HG02588 (cell line): ENCODE results near the gene CORIN.
"Not testable (repeated sequence)": the region's sequence is repeated elsewhere in the genome, so short reads cannot be mapped to it uniquely, and the experiment has no call there.

Source experiments
- ATAC-seq: cut with Tn5 transposase; IDR thresholded peaks from one replicate; pipeline ENCODE4 v1.9.1; 2021; ENCODE audit warnings: mild to moderate bottlenecking, moderate library complexity; ENCODE audit not compliant: unreplicated experiment

The CORIN gene

DNA sequence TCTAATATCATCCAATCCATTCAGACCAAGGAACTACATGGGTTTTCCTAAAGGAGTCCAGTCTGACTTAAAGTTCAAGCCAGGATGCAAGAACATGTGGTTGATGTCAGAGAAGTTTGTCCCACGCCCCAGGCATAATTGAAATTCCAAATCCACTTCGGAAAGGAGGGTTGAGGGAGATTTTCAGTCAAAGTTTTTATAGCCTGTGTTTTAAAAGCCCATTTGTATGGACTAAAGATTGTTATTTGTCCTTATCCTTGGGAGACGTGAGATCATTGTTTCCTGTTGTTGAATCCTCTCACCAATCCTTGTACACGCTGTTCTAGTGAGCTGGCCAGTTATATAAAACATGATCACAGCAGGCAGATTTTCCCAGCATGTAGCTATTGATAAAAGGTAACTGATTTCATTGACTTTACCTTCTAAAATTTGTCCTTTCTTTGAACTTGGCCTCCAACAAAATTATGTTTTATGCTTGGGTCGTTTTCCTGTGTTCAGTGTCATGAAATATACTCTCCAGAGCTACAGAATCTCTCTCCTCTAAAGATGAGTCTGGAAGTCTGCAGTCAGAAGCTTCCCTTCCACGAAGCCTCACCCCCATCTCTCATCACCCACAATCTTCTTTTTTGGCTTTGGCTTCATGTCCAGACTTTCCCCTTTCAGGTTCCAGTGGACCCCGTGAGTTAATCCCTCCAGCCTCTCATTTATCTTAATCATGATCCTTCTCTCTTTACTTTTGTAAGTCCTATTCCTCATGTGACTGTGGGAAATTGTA, 259.9 kb downstream of the CORIN start:
- ATAC-seq, result no peak

- ATAC-seq, result no peak
Measured at GRCh38 chr4:47572981-47573380, 264.9 kb downstream of the CORIN start.

- ATAC-seq, result no peak
Measured at GRCh38 chr4:47570816-47571215, 267.1 kb downstream of the CORIN start.

GRCh38 chr4:47567511-47567910, 270.4 kb downstream of the CORIN start:
- ATAC-seq, result no peak

DNA sequence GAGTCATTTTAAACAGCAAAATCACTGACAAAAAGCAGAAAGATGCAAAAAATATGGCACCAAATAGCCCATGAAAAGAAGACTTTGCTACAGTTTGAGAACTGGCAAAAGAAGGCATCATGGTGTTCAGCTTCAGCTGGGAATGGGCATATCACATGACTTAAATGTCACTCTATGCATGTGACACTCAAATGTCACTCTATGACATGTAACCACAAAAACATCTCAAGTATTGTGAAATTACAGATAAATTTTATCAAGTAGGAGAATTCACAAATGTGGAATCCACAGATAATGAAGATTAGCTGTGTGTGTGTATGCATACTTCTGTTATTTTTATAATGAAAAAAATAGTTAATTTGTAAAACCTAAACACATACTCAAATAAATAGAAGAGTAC, 270.9 kb downstream of the CORIN start:
- no peak for ATAC-seq

DNA sequence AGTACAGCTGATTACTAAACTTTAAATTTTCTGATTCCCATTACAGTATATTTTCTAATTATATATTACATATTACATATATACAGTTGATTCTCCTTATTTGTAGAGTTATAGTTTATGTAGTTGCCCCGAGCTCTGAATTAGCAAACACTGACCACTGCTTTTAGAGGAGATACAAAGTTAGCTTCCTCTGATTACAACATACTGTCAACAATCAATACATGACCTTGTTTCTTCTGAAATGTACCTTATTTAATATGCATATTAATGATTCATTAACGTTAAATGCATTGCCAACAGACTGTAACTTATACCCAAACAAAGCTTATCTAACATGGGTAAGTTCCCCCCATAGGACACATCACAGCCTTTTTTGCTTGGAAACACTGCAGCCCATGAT, 271.3 kb downstream of the CORIN start:
- ATAC-seq, result no peak

- ATAC-seq, result no peak
Measured at GRCh38 chr4:47562297-47562696, 275.6 kb downstream of the CORIN start.

GRCh38 chr4:47561331-47561730, 276.5 kb downstream of the CORIN start:
- ATAC-seq, result no peak

DNA sequence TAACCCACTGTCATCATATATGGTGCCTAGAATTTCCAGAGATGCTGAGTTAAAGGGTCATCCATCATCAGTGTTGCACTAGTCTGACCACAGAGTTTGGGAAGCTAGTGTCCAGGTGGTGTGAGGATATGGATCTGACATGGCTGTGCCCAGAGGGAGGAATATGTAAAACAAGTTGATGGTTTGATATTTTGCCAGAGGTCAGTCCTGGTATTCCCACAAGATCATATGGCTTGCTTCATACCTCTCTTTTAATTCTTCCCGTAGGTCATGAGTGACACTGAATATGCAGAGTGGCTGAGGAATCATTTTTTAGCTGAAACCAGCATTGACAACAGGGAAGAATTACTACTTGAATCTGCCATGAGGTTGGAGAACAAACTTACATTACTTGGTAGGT, 277.2 kb downstream of the CORIN start:
- no peak for ATAC-seq

DNA sequence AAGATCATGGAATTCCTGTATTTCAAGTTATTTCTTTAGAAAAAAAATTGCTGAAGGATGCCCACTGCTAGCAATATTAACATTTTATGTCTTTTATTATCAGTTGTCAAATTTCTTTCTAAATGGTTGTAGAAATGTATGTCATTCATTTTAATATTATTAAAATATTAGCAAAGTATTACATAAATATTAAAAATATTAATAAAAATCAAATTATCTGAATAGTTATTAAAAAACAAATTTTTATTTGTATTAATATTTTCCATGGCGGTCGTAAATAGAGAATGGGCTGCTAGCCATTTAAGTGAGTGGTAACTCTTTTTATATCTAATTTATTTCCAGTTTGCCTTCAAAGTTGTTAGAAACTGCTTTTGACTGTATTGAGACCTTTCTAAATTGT, 280.6 kb downstream of the CORIN start:
- ATAC-seq, result no peak

DNA sequence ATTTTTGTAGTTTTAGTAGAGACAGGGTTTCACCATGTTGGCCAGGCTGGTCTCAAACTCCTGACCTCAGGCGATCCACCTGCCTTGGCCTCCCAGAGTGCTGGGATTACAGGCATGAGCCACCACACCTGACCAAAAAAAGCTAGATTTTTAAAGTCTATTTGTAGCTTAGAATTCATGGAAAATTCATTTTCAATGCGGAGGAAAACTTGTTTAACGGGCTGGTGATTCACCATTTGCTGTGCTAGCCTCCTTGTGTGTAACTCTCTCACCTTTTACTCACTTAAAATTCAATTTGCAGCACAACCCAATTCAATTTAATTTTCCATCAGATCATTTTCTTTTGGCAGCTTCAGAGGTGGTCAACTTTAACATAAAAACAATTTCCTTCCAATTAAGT, 281.9 kb downstream of the CORIN start:
- not testable (repeated sequence) for ATAC-seq

DNA sequence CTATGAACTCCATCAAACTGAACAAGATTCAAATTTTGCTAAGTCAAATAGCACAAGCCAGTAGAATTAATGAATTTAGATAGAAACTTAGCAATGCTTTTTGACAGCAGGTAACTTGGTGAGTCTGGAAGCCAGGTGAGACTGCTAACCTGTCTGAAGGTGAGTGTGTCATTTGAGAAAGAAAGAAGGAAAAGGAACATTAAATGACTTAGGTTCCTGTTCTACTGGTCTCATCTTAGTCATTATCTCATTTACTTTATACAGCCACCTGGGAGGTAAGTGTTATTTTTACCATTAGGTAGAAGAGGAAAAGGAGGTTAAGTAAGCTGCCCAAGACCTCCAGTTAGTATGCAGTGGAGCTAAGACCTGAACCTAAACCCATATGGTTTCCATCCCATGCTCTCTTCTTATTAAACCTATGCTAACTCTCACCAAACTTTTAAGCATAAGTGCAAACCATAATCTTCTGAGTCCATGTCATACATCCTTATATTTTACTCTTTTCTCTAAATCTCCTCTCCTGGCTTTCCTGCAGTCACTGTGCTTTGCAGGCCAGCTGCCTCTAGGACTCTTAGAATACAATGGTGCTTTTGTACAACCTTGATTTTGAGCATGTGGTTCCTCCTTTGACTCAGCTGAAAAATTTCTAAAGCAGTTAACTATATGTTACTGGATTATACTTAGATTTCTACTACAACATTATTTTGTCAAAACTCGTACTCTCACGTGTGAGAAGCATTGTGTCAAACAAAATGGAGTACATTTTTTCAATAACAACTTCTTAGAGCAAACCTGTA, 284.3 kb downstream of the CORIN start:
- ATAC-seq, result no peak

DNA sequence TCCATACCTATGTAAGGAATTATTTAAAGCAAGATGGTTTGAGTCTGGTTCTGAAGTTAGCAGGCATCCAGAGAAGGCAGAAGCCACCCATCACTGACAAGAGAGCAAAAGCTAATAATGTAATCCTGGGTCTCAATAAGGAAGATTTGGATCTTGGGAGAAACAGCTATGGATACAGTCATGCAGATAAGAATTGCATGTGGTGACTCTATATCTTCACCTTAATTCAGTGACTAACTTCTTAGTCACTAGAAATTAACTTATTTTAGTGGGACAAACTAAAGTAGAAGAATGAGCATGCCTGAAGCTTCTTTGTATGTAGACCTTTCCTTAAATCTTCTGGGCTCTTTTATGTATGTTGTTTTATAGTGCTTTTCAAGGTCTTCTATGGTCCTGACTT, 286.2 kb downstream of the CORIN start:
- ATAC-seq, result no peak

DNA sequence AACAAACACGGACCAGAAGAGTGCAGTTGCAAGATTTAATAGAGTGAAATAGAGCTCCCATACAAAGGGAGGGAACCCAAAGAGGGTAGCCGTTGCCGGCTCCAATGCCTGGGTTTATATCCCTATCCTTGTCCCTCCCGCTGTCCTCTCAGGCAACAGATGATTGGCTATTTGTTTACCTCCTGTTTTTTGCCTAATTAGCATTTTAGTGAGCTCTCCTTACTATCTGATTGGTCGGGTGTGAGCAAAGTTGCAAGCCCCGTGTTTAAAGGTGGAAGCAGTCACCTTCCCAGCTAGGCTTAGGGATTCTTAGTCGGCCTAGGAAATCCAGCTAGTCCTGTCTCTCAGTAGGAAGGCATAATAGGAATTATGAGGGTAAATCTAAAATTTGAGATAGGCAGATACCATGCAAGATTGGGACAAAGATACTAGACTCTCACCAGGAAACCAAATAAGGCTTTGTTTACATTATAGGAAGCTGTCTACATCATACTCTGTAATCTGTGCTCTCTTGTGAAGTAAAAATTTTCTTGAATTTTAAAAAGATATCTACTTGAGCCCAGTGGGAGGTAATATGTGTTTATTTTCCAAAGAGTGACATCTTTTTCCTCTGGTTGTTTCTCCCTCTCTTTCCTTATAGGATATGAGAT, 286.8 kb downstream of the CORIN start:
- ATAC-seq, result no peak

DNA sequence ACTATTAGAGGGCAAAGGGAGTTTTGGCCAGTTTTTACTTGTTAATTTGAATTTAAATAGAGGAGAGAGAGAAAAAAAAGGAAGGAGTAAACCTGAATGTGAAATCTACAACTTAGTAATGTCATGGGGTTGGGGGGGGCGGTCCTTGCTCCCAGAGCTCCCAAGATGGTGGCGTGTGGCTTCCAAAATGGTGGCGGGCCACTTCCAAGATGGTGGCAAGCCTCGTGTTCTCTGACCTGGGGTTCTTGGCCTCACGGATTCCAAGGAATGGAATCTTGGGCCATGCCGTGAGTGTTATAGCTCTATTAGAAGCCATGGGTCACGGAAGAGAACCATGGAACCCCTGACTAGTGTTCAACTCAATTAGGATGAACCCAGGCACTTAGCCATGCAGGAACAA, 287.5 kb downstream of the CORIN start:
- not testable (repeated sequence) for ATAC-seq
